SK-N-SH treated with all-trans-retinoic acid at 6 μM for 48 hours (cell line): ENCODE data around the gene FBLIM1.

Source experiments
- ATAC-seq: fragments of 200-7000 bp; cut with Tn5 transposase; 3 replicates; pipeline ENCODE4 v1.9.1; 2020; ENCODE audit warnings: mild to moderate bottlenecking, moderate library complexity
- ARNTL ChIP-seq: fragments of 450-650 bp; formaldehyde crosslinking; IDR thresholded peaks from 2 replicates; pipeline ENCODE4 v1.5.0; 2020; ENCODE audit warnings: low read depth, mild to moderate bottlenecking, moderate library complexity, borderline replicate concordance
- BACH2 ChIP-seq: fragments of 250-450 bp; sonication (Bioruptor Pico); IDR thresholded peaks from 2 replicates; pipeline ENCODE4 v1.9.0; 2021; ENCODE audit warnings: mild to moderate bottlenecking, borderline replicate concordance
- GLIS3 ChIP-seq: fragments of 250-450 bp; sonication (Bioruptor Pico); IDR thresholded peaks from 2 replicates; pipeline ENCODE4 v1.5.0; 2020; ENCODE audit warnings: mild to moderate bottlenecking, moderate library complexity
- ISL1 ChIP-seq: fragments of 250-450 bp; sonication (Bioruptor Pico); IDR thresholded peaks from 2 replicates; pipeline ENCODE4 v2.1.2; 2022; ENCODE audit warnings: mild to moderate bottlenecking, moderate library complexity
- OSR1 ChIP-seq: fragments of 250-450 bp; sonication (Bioruptor Pico); IDR thresholded peaks from 2 replicates; pipeline ENCODE4 v1.8.0; 2022; ENCODE audit warnings: moderate library complexity, mild to moderate bottlenecking, inconsistent platforms
- PPARA ChIP-seq: fragments of 250-450 bp; sonication (Bioruptor Pico); IDR thresholded peaks from 2 replicates; pipeline ENCODE4 v1.5.0; 2020; ENCODE audit warnings: mild to moderate bottlenecking, borderline replicate concordance
- RARB ChIP-seq: fragments of 250-450 bp; sonication (Bioruptor Pico); IDR thresholded peaks from 2 replicates; pipeline ENCODE4 v1.8.0; 2021; ENCODE audit warnings: mild to moderate bottlenecking, moderate library complexity
- SNAI2 ChIP-seq: fragments of 250-450 bp; sonication (Bioruptor Pico); IDR thresholded peaks from 2 replicates; pipeline ENCODE4 v1.5.0; 2020; ENCODE audit warnings: mild to moderate bottlenecking, moderate library complexity
- TCF4 ChIP-seq: fragments of 250-450 bp; sonication (Bioruptor Pico); IDR thresholded peaks from 2 replicates; pipeline ENCODE4 v1.8.0; 2021; ENCODE audit warnings: mild to moderate bottlenecking, moderate library complexity, borderline replicate concordance
- TOX ChIP-seq: fragments of 250-450 bp; sonication (Bioruptor Pico); IDR thresholded peaks from 2 replicates; pipeline ENCODE4 v1.8.0; 2021; ENCODE audit warnings: mild to moderate bottlenecking, moderate library complexity, borderline replicate concordance
- ZC3H10 ChIP-seq: fragments of 250-450 bp; sonication (Bioruptor Pico); IDR thresholded peaks from 2 replicates; pipeline ENCODE4 v1.5.1; 2021; ENCODE audit warnings: mild to moderate bottlenecking, moderate library complexity
- ZFP3 ChIP-seq: fragments of 250-450 bp; sonication (Bioruptor Pico); IDR thresholded peaks from 2 replicates; pipeline ENCODE4 v1.5.0; 2020; ENCODE audit warnings: mild to moderate bottlenecking, moderate library complexity
- ZFP30 ChIP-seq: fragments of 450-650 bp; formaldehyde crosslinking; IDR thresholded peaks from 2 replicates; pipeline ENCODE4 v1.5.0; 2022; ENCODE audit warnings: mild to moderate bottlenecking, moderate library complexity
- ZNF565 ChIP-seq: fragments of 450-650 bp; formaldehyde crosslinking; conservative IDR thresholded peaks from 2 replicates; pipeline ENCODE4 v1.5.0; 2020; ENCODE audit warnings: low read depth, mild to moderate bottlenecking, moderate library complexity
- ZNF70 ChIP-seq: fragments of 450-650 bp; formaldehyde crosslinking; IDR thresholded peaks from 2 replicates; pipeline ENCODE4 v1.5.0; 2020; ENCODE audit warnings: mild to moderate bottlenecking, moderate library complexity
- ZNF8 ChIP-seq: fragments of 450-650 bp; formaldehyde crosslinking; IDR thresholded peaks from 2 replicates; pipeline ENCODE4 v1.5.0; 2020; ENCODE audit warnings: mild to moderate bottlenecking, moderate library complexity
- TF ChIP-seq, protein P1 (sequence below): fragments of 250-450 bp; sonication (Bioruptor Pico); IDR thresholded peaks from 2 replicates; pipeline ENCODE4 v1.5.0; 2020; ENCODE audit warnings: mild to moderate bottlenecking, moderate library complexity
- TF ChIP-seq, protein P2 (sequence below): fragments of 250-450 bp; sonication (Bioruptor Pico); IDR thresholded peaks from 2 replicates; pipeline ENCODE4 v1.5.1; 2021; ENCODE audit warnings: mild to moderate bottlenecking, moderate library complexity
- TF ChIP-seq, protein P3 (sequence below): fragments of 250-450 bp; sonication (Bioruptor Pico); IDR thresholded peaks from 2 replicates; pipeline ENCODE4 v1.8.0; 2021; ENCODE audit warnings: low read depth, mild to moderate bottlenecking, moderate library complexity, borderline replicate concordance
- TF ChIP-seq, protein P4 (sequence below): fragments of 250-450 bp; sonication (Bioruptor Pico); IDR thresholded peaks from 2 replicates; pipeline ENCODE4 v1.5.1; 2020; ENCODE audit warnings: low read depth, mild to moderate bottlenecking, moderate library complexity

FBLIM1 gene

DNA sequence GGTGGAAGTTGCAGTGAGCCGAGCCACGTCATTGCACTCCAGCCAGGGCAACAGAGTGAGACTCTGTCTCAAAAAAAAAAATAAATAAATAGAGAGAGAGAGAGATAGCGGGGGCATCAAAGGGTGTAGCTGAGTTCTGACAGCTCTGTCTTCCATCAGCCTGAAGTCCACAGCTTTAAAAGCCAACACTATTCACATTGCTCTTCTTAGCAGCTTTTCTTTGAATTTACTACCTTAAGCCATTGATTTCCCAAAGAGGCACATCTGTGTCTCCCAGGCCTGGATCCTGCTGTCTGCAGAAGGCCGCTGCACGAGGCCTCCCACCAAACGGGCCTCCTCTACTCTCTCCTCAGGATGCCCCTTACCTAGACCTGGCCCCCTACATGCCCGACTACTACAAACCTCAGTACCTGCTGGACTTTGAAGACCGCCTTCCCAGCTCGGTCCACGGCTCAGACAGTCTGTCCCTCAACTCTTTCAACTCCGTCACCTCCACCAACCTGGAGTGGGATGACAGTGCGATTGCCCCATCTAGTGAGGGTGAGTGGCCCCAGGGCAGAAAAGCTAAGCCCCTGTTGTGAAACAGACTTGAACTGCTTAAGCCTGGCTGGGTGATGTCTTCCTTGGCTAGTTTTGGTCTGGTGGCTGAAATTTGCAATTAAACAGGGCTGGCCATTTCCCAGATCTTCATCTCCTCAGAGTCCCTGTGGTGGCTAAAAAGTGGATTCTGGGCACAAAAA is 39.0 kb upstream of the FBLIM1 start:
- TF ChIP-seq ZC3H10 (CRISPR knock-in tag) (no peak), TCF4 (no peak), ZNF8 (CRISPR knock-in tag) (no peak), ZFP3 (CRISPR knock-in tag) (no peak), ZNF565 (CRISPR knock-in tag) (no peak), ISL1 (no peak), ZFP30 (CRISPR knock-in tag) (no peak), BACH2 (no peak), RARB (CRISPR knock-in tag) (no peak), PPARA (CRISPR knock-in tag) (no peak), ARNTL (CRISPR knock-in tag) (no peak), GLIS3 (CRISPR knock-in tag) (no peak), TOX (CRISPR knock-in tag) (no peak)
- TF ChIP-seq, protein P1, sequence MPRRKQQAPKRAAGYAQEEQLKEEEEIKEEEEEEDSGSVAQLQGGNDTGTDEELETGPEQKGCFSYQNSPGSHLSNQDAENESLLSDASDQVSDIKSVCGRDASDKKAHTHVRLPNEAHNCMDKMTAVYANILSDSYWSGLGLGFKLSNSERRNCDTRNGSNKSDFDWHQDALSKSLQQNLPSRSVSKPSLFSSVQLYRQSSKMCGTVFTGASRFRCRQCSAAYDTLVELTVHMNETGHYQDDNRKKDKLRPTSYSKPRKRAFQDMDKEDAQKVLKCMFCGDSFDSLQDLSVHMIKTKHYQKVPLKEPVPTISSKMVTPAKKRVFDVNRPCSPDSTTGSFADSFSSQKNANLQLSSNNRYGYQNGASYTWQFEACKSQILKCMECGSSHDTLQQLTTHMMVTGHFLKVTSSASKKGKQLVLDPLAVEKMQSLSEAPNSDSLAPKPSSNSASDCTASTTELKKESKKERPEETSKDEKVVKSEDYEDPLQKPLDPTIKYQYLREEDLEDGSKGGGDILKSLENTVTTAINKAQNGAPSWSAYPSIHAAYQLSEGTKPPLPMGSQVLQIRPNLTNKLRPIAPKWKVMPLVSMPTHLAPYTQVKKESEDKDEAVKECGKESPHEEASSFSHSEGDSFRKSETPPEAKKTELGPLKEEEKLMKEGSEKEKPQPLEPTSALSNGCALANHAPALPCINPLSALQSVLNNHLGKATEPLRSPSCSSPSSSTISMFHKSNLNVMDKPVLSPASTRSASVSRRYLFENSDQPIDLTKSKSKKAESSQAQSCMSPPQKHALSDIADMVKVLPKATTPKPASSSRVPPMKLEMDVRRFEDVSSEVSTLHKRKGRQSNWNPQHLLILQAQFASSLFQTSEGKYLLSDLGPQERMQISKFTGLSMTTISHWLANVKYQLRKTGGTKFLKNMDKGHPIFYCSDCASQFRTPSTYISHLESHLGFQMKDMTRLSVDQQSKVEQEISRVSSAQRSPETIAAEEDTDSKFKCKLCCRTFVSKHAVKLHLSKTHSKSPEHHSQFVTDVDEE (CRISPR knock-in tag), result no peak
- TF ChIP-seq, protein P2, sequence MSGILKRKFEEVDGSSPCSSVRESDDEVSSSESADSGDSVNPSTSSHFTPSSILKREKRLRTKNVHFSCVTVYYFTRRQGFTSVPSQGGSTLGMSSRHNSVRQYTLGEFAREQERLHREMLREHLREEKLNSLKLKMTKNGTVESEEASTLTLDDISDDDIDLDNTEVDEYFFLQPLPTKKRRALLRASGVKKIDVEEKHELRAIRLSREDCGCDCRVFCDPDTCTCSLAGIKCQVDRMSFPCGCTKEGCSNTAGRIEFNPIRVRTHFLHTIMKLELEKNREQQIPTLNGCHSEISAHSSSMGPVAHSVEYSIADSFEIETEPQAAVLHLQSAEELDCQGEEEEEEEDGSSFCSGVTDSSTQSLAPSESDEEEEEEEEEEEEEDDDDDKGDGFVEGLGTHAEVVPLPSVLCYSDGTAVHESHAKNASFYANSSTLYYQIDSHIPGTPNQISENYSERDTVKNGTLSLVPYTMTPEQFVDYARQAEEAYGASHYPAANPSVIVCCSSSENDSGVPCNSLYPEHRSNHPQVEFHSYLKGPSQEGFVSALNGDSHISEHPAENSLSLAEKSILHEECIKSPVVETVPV (CRISPR knock-in tag), result no peak
- TF ChIP-seq, protein P3, sequence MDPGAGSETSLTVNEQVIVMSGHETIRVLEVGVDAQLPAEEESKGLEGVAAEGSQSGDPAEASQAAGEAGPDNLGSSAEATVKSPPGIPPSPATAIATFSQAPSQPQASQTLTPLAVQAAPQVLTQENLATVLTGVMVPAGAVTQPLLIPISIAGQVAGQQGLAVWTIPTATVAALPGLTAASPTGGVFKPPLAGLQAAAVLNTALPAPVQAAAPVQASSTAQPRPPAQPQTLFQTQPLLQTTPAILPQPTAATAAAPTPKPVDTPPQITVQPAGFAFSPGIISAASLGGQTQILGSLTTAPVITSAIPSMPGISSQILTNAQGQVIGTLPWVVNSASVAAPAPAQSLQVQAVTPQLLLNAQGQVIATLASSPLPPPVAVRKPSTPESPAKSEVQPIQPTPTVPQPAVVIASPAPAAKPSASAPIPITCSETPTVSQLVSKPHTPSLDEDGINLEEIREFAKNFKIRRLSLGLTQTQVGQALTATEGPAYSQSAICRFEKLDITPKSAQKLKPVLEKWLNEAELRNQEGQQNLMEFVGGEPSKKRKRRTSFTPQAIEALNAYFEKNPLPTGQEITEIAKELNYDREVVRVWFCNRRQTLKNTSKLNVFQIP, result no peak
- TF ChIP-seq, protein P4, sequence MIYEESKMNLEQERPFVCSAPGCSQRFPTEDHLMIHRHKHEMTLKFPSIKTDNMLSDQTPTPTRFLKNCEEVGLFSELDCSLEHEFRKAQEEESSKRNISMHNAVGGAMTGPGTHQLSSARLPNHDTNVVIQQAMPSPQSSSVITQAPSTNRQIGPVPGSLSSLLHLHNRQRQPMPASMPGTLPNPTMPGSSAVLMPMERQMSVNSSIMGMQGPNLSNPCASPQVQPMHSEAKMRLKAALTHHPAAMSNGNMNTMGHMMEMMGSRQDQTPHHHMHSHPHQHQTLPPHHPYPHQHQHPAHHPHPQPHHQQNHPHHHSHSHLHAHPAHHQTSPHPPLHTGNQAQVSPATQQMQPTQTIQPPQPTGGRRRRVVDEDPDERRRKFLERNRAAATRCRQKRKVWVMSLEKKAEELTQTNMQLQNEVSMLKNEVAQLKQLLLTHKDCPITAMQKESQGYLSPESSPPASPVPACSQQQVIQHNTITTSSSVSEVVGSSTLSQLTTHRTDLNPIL (CRISPR knock-in tag), result no peak

DNA sequence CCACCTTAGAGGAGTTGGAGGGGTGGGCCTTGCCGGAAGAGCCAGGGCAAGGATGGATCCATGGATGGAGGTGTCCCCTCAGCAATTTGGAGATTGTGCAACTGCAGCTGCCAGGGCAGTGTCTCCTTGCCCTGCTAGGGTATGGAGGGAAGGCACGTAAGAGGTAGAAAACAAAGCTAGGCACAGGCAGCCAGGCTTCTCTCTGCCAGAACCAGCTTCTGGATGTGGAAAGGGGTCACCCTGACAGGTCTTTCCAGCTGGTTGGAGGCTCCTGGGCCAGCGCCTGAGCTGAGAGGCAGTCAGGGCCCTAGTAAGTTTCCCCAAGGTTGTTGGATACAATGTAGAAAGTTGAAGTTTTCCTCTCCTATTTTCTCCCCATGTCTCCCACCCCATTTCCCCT is 37.7 kb upstream of the FBLIM1 start:
- TF ChIP-seq OSR1 (CRISPR knock-in tag), result no peak
- no peak for TF ChIP-seq ZFP30 (CRISPR knock-in tag)
- no peak for TF ChIP-seq ZNF70
- no peak for TF ChIP-seq SNAI2
- no peak for TF ChIP-seq ZFP3 (CRISPR knock-in tag)
- TF ChIP-seq ARNTL (CRISPR knock-in tag), result no peak
- no peak for TF ChIP-seq ZNF565 (CRISPR knock-in tag)
- ATAC-seq, result no peak

More for the DNA sequence above, 39.0 kb upstream of the FBLIM1 start:
- no peak for ATAC-seq

DNA sequence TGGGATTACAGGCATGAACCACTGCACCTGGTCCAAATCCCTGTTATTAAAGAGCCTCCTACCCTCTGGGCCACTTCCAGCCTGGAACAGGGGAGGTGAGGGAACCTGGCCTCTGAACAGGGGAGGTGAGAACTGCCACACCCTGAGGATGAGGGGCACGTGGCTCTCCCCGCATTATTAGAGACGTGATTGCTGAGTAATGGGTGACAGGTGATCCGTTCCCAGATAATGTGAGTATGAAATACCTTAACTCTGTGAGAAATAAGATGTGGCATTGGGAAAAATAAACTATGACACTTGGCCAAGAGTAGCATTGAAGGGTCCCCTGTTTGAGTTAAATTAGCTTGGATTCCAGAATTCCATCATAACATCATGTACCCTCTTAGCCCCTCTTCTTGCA is 36.2 kb upstream of the FBLIM1 start:
- no peak for ATAC-seq
- no peak for TF ChIP-seq RARB (CRISPR knock-in tag)
- TF ChIP-seq SNAI2, result no peak

DNA sequence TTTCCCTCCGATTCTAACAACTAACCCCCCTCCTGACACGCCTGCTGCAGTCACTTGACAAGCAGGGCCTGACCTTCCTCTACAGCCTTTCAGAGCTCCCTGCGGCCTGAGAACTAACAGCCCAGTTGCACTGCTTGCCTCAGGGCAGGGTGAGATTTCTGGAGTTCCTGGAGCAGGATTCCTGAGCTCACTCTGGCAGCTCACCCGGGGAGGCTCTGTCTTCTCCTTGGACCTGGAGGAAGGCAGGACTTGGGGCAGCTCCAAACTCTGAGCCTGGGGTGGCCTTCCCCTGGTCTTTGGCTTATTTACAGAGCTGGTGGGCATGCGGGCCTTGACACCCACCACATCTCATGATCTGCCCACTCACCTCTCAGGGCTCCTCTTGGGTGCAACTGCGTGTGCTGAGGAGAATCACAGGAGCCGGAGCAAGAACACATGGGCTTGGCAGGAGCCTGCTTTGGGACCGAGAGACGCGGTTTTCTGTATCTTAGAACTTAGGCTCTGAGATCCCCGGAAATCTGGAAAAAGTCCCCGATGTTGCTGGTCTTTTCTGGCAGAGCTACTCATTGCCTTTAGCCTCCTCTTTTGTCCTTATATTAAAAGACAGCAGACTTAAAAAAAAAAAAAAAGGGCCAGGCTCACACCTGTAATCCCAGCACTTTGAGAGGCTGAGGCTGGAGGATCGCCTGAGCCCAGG is 35.6 kb upstream of the FBLIM1 start:
- TF ChIP-seq ARNTL (CRISPR knock-in tag), result no peak
- no peak for TF ChIP-seq ZNF565 (CRISPR knock-in tag)
- no peak for TF ChIP-seq SNAI2
- TF ChIP-seq, protein P4 (CRISPR knock-in tag), result no peak
- TF ChIP-seq BACH2, result no peak
- TF ChIP-seq RARB (CRISPR knock-in tag), result no peak
- no peak for TF ChIP-seq ZNF70
- no peak for TF ChIP-seq TCF4
- no peak for TF ChIP-seq ZFP30 (CRISPR knock-in tag)
- TF ChIP-seq TOX (CRISPR knock-in tag), result no peak
- no peak for TF ChIP-seq PPARA (CRISPR knock-in tag)
- ATAC-seq, result no peak
